Measurements from ENCODE around the gene KLC1. TPM values are rescaled to one million over a fixed set of nuclear protein-coding genes. Genes with fewer than 3 reads are reported as not detected.

Gene KLC1
- 184 and 300 TPM in 2 replicates for total RNA-seq

DNA sequence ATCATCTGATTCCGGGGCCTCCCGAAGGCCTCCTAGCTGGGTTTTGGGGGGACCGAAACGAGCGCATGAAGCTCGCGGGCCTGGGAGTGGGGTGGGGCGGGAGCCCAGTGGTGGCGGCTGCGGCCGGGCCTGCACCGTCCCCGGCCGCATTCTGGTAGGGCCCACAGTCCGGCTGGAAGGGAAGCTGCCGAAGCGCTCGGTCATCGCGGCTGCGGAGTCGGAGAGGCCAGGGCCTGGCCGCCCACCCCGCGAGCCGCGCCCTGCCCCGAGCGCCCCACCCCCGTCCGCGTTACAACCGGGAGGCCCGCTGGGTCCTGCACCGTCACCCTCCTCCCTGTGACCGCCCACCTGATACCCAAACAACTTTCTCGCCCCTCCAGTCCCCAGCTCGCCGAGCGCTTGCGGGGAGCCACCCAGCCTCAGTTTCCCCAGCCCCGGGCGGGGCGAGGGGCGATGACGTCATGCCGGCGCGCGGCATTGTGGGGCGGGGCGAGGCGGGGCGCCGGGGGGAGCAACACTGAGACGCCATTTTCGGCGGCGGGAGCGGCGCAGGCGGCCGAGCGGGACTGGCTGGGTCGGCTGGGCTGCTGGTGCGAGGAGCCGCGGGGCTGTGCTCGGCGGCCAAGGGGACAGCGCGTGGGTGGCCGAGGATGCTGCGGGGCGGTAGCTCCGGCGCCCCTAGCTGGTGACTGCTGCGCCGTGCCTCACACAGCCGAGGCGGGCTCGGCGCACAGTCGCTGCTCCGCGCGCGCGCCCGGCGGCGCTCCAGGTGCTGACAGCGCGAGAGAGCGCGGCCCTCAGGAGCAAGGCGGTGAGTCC, at the start of gene KLC1:
Gene KLC1, plus strand, starts transcription at position 528 of the 819 bp plus-strand sequence. CDS start 25,354 bp downstream, outside the sequence.

GRCh38 chr14:103715052-103716000, 86.3 kb downstream of the KLC1 start, which contains the start of the genes XRCC3 and ZFYVE21:
Gene XRCC3, minus strand, starts transcription at chr14:103715451. Its CDS starts 4,364 bp downstream, at chr14:103711087.
Gene ZFYVE21, plus strand, starts transcription at chr14:103715810. Its CDS starts 32 bp downstream, at chr14:103715842.

Other genes starting within 250 kb of the KLC1 start
- 42.6 and 84.7 TPM in 2 replicates for gene MARK3, start 243.8 kb upstream of the KLC1 start, total RNA-seq
- 5.0 and 6.3 TPM in 2 replicates for gene CKB, start 106.4 kb upstream of the KLC1 start, total RNA-seq
- gene TRMT61A, start 100.0 kb upstream of the KLC1 start, total RNA-seq, result 3.1 and 7.5 TPM in 2 replicates
- 19.9 and 25.6 TPM in 2 replicates for gene BAG5, start 66.6 kb upstream of the KLC1 start, total RNA-seq
- 16.2 and 16.8 TPM in 2 replicates for gene COA8, start 66.3 kb upstream of the KLC1 start, total RNA-seq
- 13.5 and 17.6 TPM in 2 replicates for gene XRCC3, start 86.2 kb downstream of the KLC1 start, total RNA-seq
- gene ZFYVE21, start 86.6 kb downstream of the KLC1 start, total RNA-seq, result 70.4 and 83.5 TPM in 2 replicates
- 11.5 and 25.5 TPM in 2 replicates for gene PPP1R13B, start 218.4 kb downstream of the KLC1 start, total RNA-seq

All from bladder microvascular endothelial cell (primary cell).